Measurements from ENCODE around the gene CCDC107. TPM values are rescaled to one million over a fixed set of nuclear protein-coding genes. Genes with fewer than 3 reads are reported as not detected.
A peak's percentile ranks its signal among the peaks of the same experiment; 100 is the strongest.

Gene CCDC107
- total and polyA plus RNA-seq, 2 of the 13 experiments (the other 11 are each of a cell fraction or from before 2014, with no cell fraction given): 7.1 to 15.2 TPM

- TF ChIP-seq NCOR1 (IDR thresholded peaks at IDR 0.05; ENCODE audit: borderline replicate concordance, low read length): no peak
- TF ChIP-seq ZNF205 (CRISPR knock-in tag; IDR thresholded peaks at IDR 0.05): no peak
- no peak for TF ChIP-seq REXO4 (CRISPR knock-in tag; IDR thresholded peaks at IDR 0.05; ENCODE audit: borderline replicate concordance)
- no peak for TF ChIP-seq ZNF720 (CRISPR knock-in tag; IDR thresholded peaks at IDR 0.05)
- no peak for TF ChIP-seq ZFP1 (CRISPR knock-in tag; IDR thresholded peaks at IDR 0.05)
- TF ChIP-seq RXRA (CRISPR knock-in tag; IDR thresholded peaks at IDR 0.05): peak; percentile 49; the same call in 1 of the 2 replicates
- TF ChIP-seq CREB3 (CRISPR knock-in tag; IDR thresholded peaks at IDR 0.05): no peak
- TF ChIP-seq CEBPZ (IDR thresholded peaks at IDR 0.05; ENCODE audit: low read length): no peak
- TF ChIP-seq HOXA5 (CRISPR knock-in tag; IDR thresholded peaks at IDR 0.05): no peak
- no peak for TF ChIP-seq ZNF329 (CRISPR knock-in tag; IDR thresholded peaks at IDR 0.05; ENCODE audit: low read depth)
- 0 out of 2 replicates have a peak, but pooled peaks have one; percentile 60 for TF ChIP-seq ZNF784 (CRISPR knock-in tag; IDR thresholded peaks at IDR 0.05; ENCODE audit: borderline replicate concordance)
- no peak for TF ChIP-seq TRAFD1 (CRISPR knock-in tag; IDR thresholded peaks at IDR 0.05; ENCODE audit: borderline replicate concordance)
- no peak for TF ChIP-seq ZNF484 (CRISPR knock-in tag; IDR thresholded peaks at IDR 0.05; ENCODE audit: borderline replicate concordance, low read depth)
- no peak for TF ChIP-seq ZNF563 (CRISPR knock-in tag; IDR thresholded peaks at IDR 0.05)
- TF ChIP-seq NFAT5 (CRISPR knock-in tag; IDR thresholded peaks at IDR 0.05): no peak
- no peak for TF ChIP-seq FOXO1 (CRISPR knock-in tag; IDR thresholded peaks at IDR 0.05)
Observed at GRCh38 chr9:35673132-35674024, 15.3 kb downstream of the CCDC107 start, which contains the start of gene CA9 (continued).
